Occipital lobe (tissue), 2 donors: ENCODE measurements around the gene CDK14. TPM values are rescaled to one million over a fixed set of nuclear protein-coding genes. Genes with fewer than 3 reads are reported as not detected.

ENCODE experiments used
- DNase-seq: peaks from one replicate; lab custom pipeline; 2025; lab: John Stamatoyannopoulos, UW
- total RNA-seq: library from RNA; depleted of rRNA; stranded (reverse); fragments of >200 nt; gene quantifications from one replicate; pipeline ENCODE4 v1.2.3, GENCODE V29; 2014

CDK14 gene
- total RNA-seq, 1 donor from 2014 or later: 123 TPM

DNA sequence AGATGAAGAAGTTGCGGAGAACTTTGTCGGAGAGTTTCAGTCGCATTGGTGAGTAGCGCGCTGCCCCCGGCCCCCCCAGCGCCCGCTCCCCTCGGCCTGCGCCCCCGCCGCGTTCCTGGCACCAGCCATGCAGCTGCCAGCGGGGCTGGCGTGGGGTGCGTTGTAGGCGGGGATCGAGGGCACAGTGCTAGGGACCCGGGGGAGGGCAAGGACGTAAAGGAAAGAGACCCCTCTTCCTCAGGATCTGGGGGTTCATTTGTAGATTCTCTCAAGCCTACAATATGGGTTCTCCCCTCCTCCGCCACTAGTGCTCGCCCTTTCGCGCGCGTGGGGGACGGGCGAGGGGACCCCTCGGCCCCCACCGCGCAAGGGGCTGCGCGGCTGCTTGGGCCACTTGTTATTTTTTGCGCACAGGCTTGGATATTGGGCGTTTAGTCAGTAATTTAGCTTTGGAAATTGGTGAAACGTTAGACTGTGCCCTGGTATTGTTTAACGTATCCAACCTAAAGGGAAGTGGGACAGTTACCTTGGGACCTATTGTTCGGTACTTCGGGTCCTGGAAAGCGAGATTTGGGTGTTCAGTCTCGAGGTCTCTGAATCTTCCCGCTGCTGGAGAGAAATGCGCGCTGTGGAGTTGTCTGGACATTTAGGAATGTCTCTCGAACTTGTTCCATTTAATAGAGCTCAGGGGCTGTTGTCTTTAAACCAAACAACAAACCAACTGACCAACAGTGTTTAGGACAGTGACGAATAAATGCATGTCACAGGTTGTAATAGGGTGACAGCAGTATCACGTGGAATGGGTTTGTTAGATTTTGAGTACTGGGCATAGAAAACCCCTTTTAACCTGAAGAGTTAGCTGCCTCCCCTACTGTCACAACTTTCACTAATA lies 796 bp downstream of the CDK14 start:
- no peak for DNase-seq

- no peak for DNase-seq
Observed at GRCh38 chr7:90597563-90598253, 1.6 kb downstream of the CDK14 start.

DNA sequence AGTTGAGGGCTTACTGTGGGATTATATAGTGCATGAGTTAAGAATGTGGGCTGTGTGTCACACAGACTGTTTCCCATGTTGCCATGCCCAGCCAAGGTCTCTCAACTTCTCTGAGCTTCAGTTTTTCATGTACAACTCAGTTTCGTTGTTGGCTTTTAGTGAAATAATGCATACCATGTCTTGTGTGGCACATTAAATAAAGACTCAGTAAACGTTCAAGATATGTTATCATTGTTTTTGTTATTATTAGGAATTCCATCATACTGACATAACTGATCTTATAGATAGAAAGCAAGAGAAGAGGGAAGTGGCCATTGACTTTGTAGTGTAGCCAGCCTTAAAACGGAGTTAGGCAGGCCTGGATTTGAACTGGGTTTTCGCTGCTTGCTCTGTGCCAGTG lies 2.9 kb downstream of the CDK14 start:
- no peak for DNase-seq

GRCh38 chr7:90599892-90600555 lies 3.9 kb downstream of the CDK14 start:
- no peak for DNase-seq

DNA sequence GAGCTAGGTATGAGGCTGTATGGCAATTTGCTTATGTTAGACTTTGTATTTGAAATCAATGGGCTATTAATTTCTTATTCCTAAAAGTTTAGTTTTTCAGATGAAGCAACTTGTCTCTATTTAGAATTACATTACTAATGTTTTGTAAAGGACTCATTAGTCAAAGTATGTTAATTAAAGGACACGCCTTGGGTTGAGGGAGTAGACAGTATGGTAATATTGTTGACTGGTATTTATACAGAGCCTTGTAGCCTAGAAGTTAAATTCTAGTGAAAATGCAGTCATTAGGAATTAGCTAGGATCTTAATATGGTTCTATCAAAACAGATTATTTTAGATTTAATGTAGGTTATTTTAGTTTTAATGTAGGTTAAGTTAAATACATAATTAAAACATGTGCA lies 6.2 kb downstream of the CDK14 start:
- no peak for DNase-seq

GRCh38 chr7:90603346-90603745 lies 7.2 kb downstream of the CDK14 start:
- no peak for DNase-seq

DNA sequence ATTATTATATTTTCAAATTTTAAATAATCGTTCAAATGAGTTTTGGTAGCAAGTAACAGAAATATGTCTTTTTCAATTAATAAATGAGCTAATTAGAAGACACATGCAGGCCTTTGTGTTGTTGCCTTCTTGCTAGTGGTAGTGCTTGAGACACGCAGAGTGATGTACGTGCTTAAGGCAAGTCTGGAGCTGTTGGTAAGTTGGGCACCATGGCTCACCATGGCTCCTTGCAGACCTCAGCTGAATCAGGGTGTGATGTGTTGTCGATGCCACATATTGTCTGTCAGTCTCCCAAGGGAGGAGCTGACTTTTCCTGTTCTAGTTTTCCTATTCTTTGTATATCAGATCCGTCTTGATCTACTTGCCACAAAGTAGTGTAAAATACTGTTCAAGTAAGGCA lies 8.3 kb downstream of the CDK14 start:
- no peak for DNase-seq

- no peak for DNase-seq
Observed at GRCh38 chr7:90605055-90605454, 8.9 kb downstream of the CDK14 start.

DNA sequence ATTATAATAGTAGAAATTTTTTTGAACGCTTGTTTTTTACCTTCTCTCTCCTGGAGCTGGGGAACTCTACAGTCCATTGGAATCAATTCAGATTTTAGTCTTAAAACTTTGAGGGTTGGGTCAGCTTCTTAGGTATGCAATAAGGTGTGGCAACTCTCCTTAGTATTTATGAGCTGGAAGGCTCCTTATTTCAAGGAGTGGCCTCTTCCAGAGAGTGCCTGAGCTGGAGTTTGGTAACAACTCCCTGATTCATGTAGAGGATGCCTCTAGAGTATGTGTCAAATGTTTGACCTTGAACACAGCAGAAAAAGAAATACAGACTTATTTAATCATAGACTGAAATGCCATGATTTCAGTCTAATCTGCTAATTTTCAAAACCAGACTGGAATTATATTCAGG lies 11.1 kb downstream of the CDK14 start:
- no peak for DNase-seq

GRCh38 chr7:90610105-90610504 lies 14.0 kb downstream of the CDK14 start:
- DNase-seq: no peak

GRCh38 chr7:90611115-90611514 lies 15.0 kb downstream of the CDK14 start:
- DNase-seq: no peak

- DNase-seq: no peak
Observed at GRCh38 chr7:90613088-90613498, 17.0 kb downstream of the CDK14 start.

GRCh38 chr7:90617442-90617841 lies 21.3 kb downstream of the CDK14 start:
- no peak for DNase-seq

DNA sequence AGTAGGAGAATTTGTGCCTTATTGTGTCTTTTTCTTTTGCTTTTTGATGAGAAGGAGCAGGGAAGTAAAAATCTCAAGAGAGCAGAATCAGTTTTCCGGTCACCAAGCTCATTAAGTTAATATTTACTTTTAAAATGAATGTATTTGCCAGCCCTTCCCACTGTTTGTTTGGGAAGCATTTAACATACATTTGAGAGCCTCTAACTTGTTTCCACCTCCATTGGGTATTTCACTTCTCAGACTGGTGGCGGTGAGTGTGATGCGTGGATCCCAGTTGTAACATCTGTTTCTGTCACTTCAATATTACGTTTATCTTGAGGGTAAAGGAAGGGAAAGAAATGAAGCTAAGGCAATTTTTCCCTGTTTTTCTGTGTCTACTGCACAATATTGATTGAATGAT lies 22.8 kb downstream of the CDK14 start:
- DNase-seq: no peak

DNA sequence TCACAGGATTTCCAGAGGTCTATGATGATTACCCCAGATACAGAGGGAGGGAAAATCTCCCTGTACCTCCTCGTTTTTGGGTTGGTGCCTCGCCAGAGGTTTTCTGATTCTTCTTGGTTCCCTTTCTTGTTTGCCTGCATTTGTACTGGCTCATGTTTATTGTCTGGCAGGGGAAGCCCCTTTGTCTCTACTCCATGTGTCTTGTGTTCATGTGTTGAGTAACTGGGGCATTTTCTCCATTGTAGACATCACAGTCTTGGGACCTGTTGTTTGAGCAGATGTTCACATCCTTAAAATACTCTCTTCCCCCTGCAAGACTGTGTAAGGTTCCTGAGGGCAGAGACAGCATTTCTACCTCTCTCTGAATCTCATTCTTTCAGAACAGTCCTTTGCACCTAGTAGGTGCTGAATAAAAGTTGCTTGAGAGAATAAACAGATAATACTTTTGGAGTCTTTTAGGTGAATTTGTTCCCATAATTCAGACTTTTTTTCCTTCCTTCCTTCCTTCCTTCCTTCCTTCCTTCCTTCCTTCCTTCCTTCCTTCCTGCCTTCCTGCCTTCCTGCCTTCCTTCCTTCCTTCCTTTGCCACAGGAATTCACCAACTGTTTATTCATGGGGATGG lies 25.1 kb downstream of the CDK14 start:
- no peak for DNase-seq

DNA sequence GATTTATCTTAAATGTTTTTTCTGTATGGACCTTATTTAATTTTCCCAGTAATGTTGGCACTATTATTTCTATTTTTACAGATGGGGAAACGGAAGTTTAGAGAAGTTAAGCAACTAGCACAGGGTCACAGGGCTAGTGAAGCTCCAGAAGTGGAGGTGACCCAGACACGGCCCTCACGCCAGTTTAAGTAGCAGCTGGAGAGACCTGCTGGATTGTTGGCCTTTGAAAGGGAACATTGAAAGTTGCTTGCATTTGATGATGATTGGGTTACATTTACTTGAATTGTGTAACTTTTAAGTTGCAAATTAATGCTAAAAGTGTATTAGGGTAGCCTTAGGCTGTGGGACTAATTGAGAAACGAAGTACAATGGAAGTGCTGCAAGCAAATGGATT lies 25.6 kb downstream of the CDK14 start:
- DNase-seq: no peak

- DNase-seq: no peak
Observed at GRCh38 chr7:90622670-90623069, 26.5 kb downstream of the CDK14 start.

GRCh38 chr7:90624225-90624911 lies 28.2 kb downstream of the CDK14 start:
- no peak for DNase-seq

- DNase-seq: no peak
Observed at GRCh38 chr7:90625051-90625450, 28.9 kb downstream of the CDK14 start.

- DNase-seq: no peak
Observed at GRCh38 chr7:90625562-90625961, 29.4 kb downstream of the CDK14 start.

- no peak for DNase-seq
Observed at GRCh38 chr7:90626013-90626412, 29.9 kb downstream of the CDK14 start.
